PFSK-1 (cell line): ENCODE data around the gene EXD2.

Source experiments
- POLR2AphosphoS5 ChIP-seq: IDR thresholded peaks from 2 replicates; pipeline ENCODE4 v1.6.1; 2012; ENCODE audit warnings: low read depth, mild to moderate bottlenecking, control low read depth, low read length, moderate library complexity
- TAF1 ChIP-seq: IDR thresholded peaks from 2 replicates; pipeline ENCODE4 v1.6.1; 2012; ENCODE audit warnings: low read length, control low read depth, borderline replicate concordance; ENCODE audit not compliant: insufficient read depth
- TF ChIP-seq, protein P1 (sequence below), 2 experiments: IDR thresholded peaks; 2 replicates each; pipeline versions ENCODE4 v1.6.1 to v1.8.0; 2011 to 2012; ENCODE audit warnings: low read depth in 2 of 2, low read length in 2 of 2, control low read depth in 1 of 2, inconsistent platforms in 1 of 2, mild to moderate bottlenecking in 1 of 2, moderate library complexity in 1 of 2; ENCODE audit not compliant: insufficient read depth in 1 of 2

GRCh38 chr14:69242311-69243224 lies 51.3 kb downstream of the EXD2 start:
- TF ChIP-seq POLR2AphosphoS5: no peak
- TF ChIP-seq, protein P1, sequence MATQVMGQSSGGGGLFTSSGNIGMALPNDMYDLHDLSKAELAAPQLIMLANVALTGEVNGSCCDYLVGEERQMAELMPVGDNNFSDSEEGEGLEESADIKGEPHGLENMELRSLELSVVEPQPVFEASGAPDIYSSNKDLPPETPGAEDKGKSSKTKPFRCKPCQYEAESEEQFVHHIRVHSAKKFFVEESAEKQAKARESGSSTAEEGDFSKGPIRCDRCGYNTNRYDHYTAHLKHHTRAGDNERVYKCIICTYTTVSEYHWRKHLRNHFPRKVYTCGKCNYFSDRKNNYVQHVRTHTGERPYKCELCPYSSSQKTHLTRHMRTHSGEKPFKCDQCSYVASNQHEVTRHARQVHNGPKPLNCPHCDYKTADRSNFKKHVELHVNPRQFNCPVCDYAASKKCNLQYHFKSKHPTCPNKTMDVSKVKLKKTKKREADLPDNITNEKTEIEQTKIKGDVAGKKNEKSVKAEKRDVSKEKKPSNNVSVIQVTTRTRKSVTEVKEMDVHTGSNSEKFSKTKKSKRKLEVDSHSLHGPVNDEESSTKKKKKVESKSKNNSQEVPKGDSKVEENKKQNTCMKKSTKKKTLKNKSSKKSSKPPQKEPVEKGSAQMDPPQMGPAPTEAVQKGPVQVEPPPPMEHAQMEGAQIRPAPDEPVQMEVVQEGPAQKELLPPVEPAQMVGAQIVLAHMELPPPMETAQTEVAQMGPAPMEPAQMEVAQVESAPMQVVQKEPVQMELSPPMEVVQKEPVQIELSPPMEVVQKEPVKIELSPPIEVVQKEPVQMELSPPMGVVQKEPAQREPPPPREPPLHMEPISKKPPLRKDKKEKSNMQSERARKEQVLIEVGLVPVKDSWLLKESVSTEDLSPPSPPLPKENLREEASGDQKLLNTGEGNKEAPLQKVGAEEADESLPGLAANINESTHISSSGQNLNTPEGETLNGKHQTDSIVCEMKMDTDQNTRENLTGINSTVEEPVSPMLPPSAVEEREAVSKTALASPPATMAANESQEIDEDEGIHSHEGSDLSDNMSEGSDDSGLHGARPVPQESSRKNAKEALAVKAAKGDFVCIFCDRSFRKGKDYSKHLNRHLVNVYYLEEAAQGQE (IDR thresholded peaks at IDR 0.05; ENCODE audit: insufficient read depth in 1 of 2, low read depth in 2 of 2, low read length in 2 of 2): no peak
- no peak for TF ChIP-seq TAF1
